Cardiac muscle cell (in vitro differentiated cells and primary cell): ENCODE results near the gene NAV2. TPM values are rescaled to one million over a fixed set of nuclear protein-coding genes. Genes with fewer than 3 reads are reported as not detected.

ENCODE experiments used
- DNase-seq, 2 donors: peaks; one replicate each; pipeline versions ENCODE4 v3.0.0 to v3.0.0-alpha.2; 2010 to 2017; ENCODE audit warnings: low read depth in 1 of 2, low spot score in 1 of 2
- H3K27ac ChIP-seq: fragments of 200-600 bp; sonication (generic); 2 replicates; pipeline ENCODE4 v1.5.1; 2016
- H3K27me3 ChIP-seq: fragments of 200-600 bp; sonication (generic); 2 replicates; pipeline ENCODE4 v1.6.0; 2016; ENCODE audit warnings: control low read depth
- H3K36me3 ChIP-seq: fragments of 200-600 bp; sonication (generic); 2 replicates; pipeline ENCODE4 v1.5.1; 2016; ENCODE audit warnings: control low read depth
- H3K4me1 ChIP-seq: fragments of 200-600 bp; sonication (generic); 2 replicates; pipeline ENCODE4 v1.8.1; 2017; ENCODE audit warnings: low read depth, mild to moderate bottlenecking, mixed run types
- H3K4me3 ChIP-seq: fragments of 200-600 bp; sonication (generic); 2 replicates; pipeline ENCODE4 v1.5.1; 2016; ENCODE audit warnings: mild to moderate bottlenecking
- H3K9me3 ChIP-seq: fragments of 200-600 bp; sonication (generic); 2 replicates; pipeline ENCODE4 v1.5.1; 2017; ENCODE audit warnings: low read depth, mild to moderate bottlenecking, control low read depth
- CTCF ChIP-seq: IDR thresholded peaks from 2 replicates; pipeline ENCODE4 v1.5.1; 2012; ENCODE audit warnings: low read depth, mild to moderate bottlenecking, low read length
- polyA plus RNA-seq: library from polyadenylated mRNA; unstranded; fragments of >200 nt; fragmentation: Nextera tagmentation; extraction: Ambion mirVana; gene quantifications from 2 replicates; pipeline ENCODE4 v1.2.1, GENCODE V29; 2016
- total RNA-seq: library from RNA; depleted of rRNA; stranded (reverse); fragments of >200 nt; gene quantifications from 2 replicates; pipeline ENCODE4 v1.2.3, GENCODE V29; 2016

Gene NAV2
- total and polyA plus RNA-seq, 2 experiments from 2014 or later: 113 to 164 TPM

- Histone ChIP-seq H3K27me3 (no peaks in the 10 kb centered on the region), H3K36me3 (no peaks in the 10 kb centered on the region), H3K4me3 (no peak overlapping the region), H3K9me3 (no peaks in the 10 kb centered on the region), H3K27ac (no peak overlapping the region), H3K4me1 (no peaks in the 10 kb centered on the region)
- DNase-seq: no peak
- TF ChIP-seq CTCF: no peak
Measured at GRCh38 chr11:19836666-19837065, 124.0 kb downstream of the NAV2 start.

GRCh38 chr11:19838994-19839768 lies 126.5 kb downstream of the NAV2 start:
- DNase-seq: no peak
- no peak for TF ChIP-seq CTCF
- Histone ChIP-seq H3K4me3 (no peak overlapping the region), H3K4me1 (no peaks in the 10 kb centered on the region), H3K27ac (no peak overlapping the region), H3K9me3 (no peaks in the 10 kb centered on the region), H3K27me3 (peaks cover 2% of the 10 kb centered on the region), H3K36me3 (no peaks in the 10 kb centered on the region)

- Histone ChIP-seq H3K4me3 (no peak overlapping the region), H3K27ac (no peak overlapping the region), H3K4me1 (no peaks in the 10 kb centered on the region), H3K27me3 (peaks cover 2% of the 10 kb centered on the region), H3K36me3 (no peaks in the 10 kb centered on the region), H3K9me3 (no peaks in the 10 kb centered on the region)
- no peak for TF ChIP-seq CTCF
- DNase-seq: no peak
Measured at GRCh38 chr11:19840961-19841360, 128.3 kb downstream of the NAV2 start.

GRCh38 chr11:19842505-19842904 lies 129.9 kb downstream of the NAV2 start:
- no peaks in the 10 kb centered on the region for H3K36me3 ChIP-seq
- no peaks in the 10 kb centered on the region for H3K4me1 ChIP-seq
- no peak overlapping the region for H3K4me3 ChIP-seq
- no peak for TF ChIP-seq CTCF
- no peak overlapping the region for H3K27ac ChIP-seq
- no peaks in the 10 kb centered on the region for H3K9me3 ChIP-seq
- DNase-seq: no peak
- peaks cover 2% of the 10 kb centered on the region for H3K27me3 ChIP-seq

- Histone ChIP-seq H3K9me3 (no peaks in the 10 kb centered on the region), H3K4me1 (no peaks in the 10 kb centered on the region), H3K27me3 (peaks cover 2% of the 10 kb centered on the region), H3K36me3 (no peaks in the 10 kb centered on the region), H3K4me3 (no peak overlapping the region), H3K27ac (no peak overlapping the region)
- TF ChIP-seq CTCF: no peak
- DNase-seq: no peak
Measured at GRCh38 chr11:19843079-19843478, 130.4 kb downstream of the NAV2 start.
